ENCODE results near the gene C14orf132. TPM values are rescaled to one million over a fixed set of nuclear protein-coding genes. Genes with fewer than 3 reads are reported as not detected.

Gene C14orf132
- total RNA-seq, 6 donors from 2014 or later, result 36.7 to 64.6 (median 59.6) TPM

- no peak overlapping the region for H3K27ac ChIP-seq
- H3K27me3 ChIP-seq, result no peaks in the 10 kb centered on the region
- no peak overlapping the region for H3K4me3 ChIP-seq
- H3K4me1 ChIP-seq, result peaks cover 0 to 9% (median 0%) of the 10 kb centered on the region in 4 donors
- H3K9me3 ChIP-seq, result peaks cover 5 to 17% (median 10%) of the 10 kb centered on the region in 4 donors
- H3K36me3 ChIP-seq, result no peaks in the 10 kb centered on the region
- no peak for TF ChIP-seq POLR2AphosphoS5 (IDR thresholded peaks at IDR 0.05)
- no peak for TF ChIP-seq POLR2A (IDR thresholded peaks at IDR 0.05)
- no peak for TF ChIP-seq CTCF (IDR thresholded peaks at IDR 0.05)
- TF ChIP-seq EP300 (IDR thresholded peaks at IDR 0.05), result no peak
- DNase-seq (no peak), ATAC-seq (ENCODE audit: low FRiP score in 2 of 2) (no peak)
- WGBS, 2 donors, result 84 to 91% methylated on average over 3 of the region's 3 CpGs
Measured at GRCh38 chr14:96014176-96014575, 25.0 kb upstream of the C14orf132 start.

- 33% methylated on average over 7 of the region's 7 CpGs for WGBS, 2 donors
- no peak overlapping the region for H3K27ac ChIP-seq
- DNase-seq (peak in 1 of 2 donors; percentile 56), ATAC-seq (ENCODE audit: low FRiP score in 2 of 2) (peak in 1 of 2 donors; percentile 62)
- H3K27me3 ChIP-seq, result no peaks in the 10 kb centered on the region
- H3K4me1 ChIP-seq, result peaks cover 0 to 9% (median 0%) of the 10 kb centered on the region in 4 donors
- peaks cover 0 to 5% (median under 1%) of the 10 kb centered on the region in 4 donors for H3K9me3 ChIP-seq
- TF ChIP-seq POLR2A (IDR thresholded peaks at IDR 0.05) (no peak), EP300 (IDR thresholded peaks at IDR 0.05) (peak in 1 of 4 donors; percentile 58)
- H3K4me3 ChIP-seq, result no peak overlapping the region
- no peaks in the 10 kb centered on the region for H3K36me3 ChIP-seq
Measured at GRCh38 chr14:96016501-96017160, 22.5 kb upstream of the C14orf132 start.

- TF ChIP-seq EP300 (IDR thresholded peaks at IDR 0.05) (no peak), POLR2A (IDR thresholded peaks at IDR 0.05) (no peak), CTCF (IDR thresholded peaks at IDR 0.05) (no peak), POLR2AphosphoS5 (IDR thresholded peaks at IDR 0.05) (no peak)
- H3K4me3 ChIP-seq, result no peak overlapping the region
- WGBS, 2 donors, result 90 to 91% methylated on average over 2 of the region's 2 CpGs
- no peaks in the 10 kb centered on the region for H3K9me3 ChIP-seq
- H3K27ac ChIP-seq, result no peak overlapping the region
- peaks cover 0 to 9% (median 0%) of the 10 kb centered on the region in 4 donors for H3K4me1 ChIP-seq
- H3K36me3 ChIP-seq, result no peaks in the 10 kb centered on the region
- ATAC-seq (ENCODE audit: low FRiP score in 2 of 2), result no peak
- H3K27me3 ChIP-seq, result no peaks in the 10 kb centered on the region
- DNase-seq, result no peak
Measured at GRCh38 chr14:96017882-96018281, 21.3 kb upstream of the C14orf132 start.

GRCh38 chr14:96027431-96028355, 11.5 kb upstream of the C14orf132 start:
- H3K27ac ChIP-seq, result no peak overlapping the region
- no peaks in the 10 kb centered on the region for H3K36me3 ChIP-seq
- 51 to 58% methylated on average over 6 to 8 of the region's 8 CpGs for WGBS, 2 donors
- no peaks in the 10 kb centered on the region for H3K27me3 ChIP-seq
- DNase-seq, result no peak
- peaks cover 0 to 25% (median 8%) of the 10 kb centered on the region in 4 donors for H3K4me1 ChIP-seq
- TF ChIP-seq POLR2A (IDR thresholded peaks at IDR 0.05) (no peak), EP300 (IDR thresholded peaks at IDR 0.05) (no peak), CTCF (IDR thresholded peaks at IDR 0.05) (no peak), POLR2AphosphoS5 (IDR thresholded peaks at IDR 0.05) (no peak)
- no peak overlapping the region for H3K4me3 ChIP-seq
- no peaks in the 10 kb centered on the region for H3K9me3 ChIP-seq
- no peak for ATAC-seq (ENCODE audit: low FRiP score in 2 of 2)

GRCh38 chr14:96029089-96029645, 10.0 kb upstream of the C14orf132 start:
- H3K36me3 ChIP-seq, result no peaks in the 10 kb centered on the region
- peak in 1 of 2 donors; percentile 37 for TF ChIP-seq POLR2AphosphoS5 (IDR thresholded peaks at IDR 0.05)
- TF ChIP-seq EP300 (IDR thresholded peaks at IDR 0.05), result peak in 1 of 4 donors; percentile 79
- no peak for TF ChIP-seq CTCF (IDR thresholded peaks at IDR 0.05)
- ATAC-seq (ENCODE audit: low FRiP score in 2 of 2) (peak; percentile 4 to 50), DNase-seq (peak in 1 of 2 donors; percentile 72)
- no peaks in the 10 kb centered on the region for H3K9me3 ChIP-seq
- no peaks in the 10 kb centered on the region for H3K27me3 ChIP-seq
- H3K4me3 ChIP-seq, result no peak overlapping the region
- peak overlapping the region; percentile 78 to 88 (median 80) for H3K27ac ChIP-seq
- H3K4me1 ChIP-seq, result peaks cover 0 to 25% (median 8%) of the 10 kb centered on the region in 4 donors
- WGBS, 2 donors, result 62 to 64% methylated on average over 4 of the region's 4 CpGs
